ENCODE data around the gene TERT.
A peak's percentile ranks its signal among the peaks of the same experiment; 100 is the strongest.

The TERT gene

GRCh38 chr5:1298723-1299510 lies 4.0 kb upstream of the TERT start:
- Histone ChIP-seq H3K9me3 (ENCODE audit: control extremely low read depth in 1 of 5, control insufficient read depth in 4 of 5, insufficient read depth in 2 of 5, low read depth in 1 of 5, low read length in 4 of 5) (peaks cover 0 to 2% (median 0%) of the 10 kb centered on the region in 5 experiments), H3K27me3 (replicated peaks in 2 of 5; ENCODE audit: control insufficient read depth in 4 of 5, insufficient read depth in 5 of 5, low read length in 4 of 5) (peaks cover 0 to 63% (median 16%) of the 10 kb centered on the region in 5 experiments), H3K4me3 (ENCODE audit: control insufficient read depth in 1 of 7, extremely low read depth in 1 of 7, insufficient read depth in 4 of 7, low read depth in 2 of 7, low read length in 6 of 7) (no peak overlapping the region), H3K4me1 (ENCODE audit: control extremely low read depth in 1 of 4, control insufficient read depth in 4 of 4, insufficient read depth in 4 of 4, low read length in 3 of 4) (peaks cover 0 to 18% (median 11%) of the 10 kb centered on the region in 4 experiments), H3K27ac (ENCODE audit: insufficient read depth in 1 of 2, low read depth in 1 of 2, low read length in 2 of 2, poor library complexity in 1 of 2, severe bottlenecking in 2 of 2) (no peak overlapping the region), H3K36me3 (ENCODE audit: control insufficient read depth in 4 of 4, insufficient read depth in 4 of 4, low read length in 3 of 4) (no peaks in the 10 kb centered on the region)
- ChIA-PET POLR2A (no interaction called here), CTCF (no interaction called here)
- whole genome bisulfite sequencing (ENCODE audit: insufficient coverage), result 89% methylated on average over 26 of the region's 33 CpGs
- DNase-seq, result no peak

GRCh38 chr5:1298067-1298551 lies 3.2 kb upstream of the TERT start:
- Histone ChIP-seq H3K9me3 (ENCODE audit: control extremely low read depth in 1 of 5, control insufficient read depth in 4 of 5, insufficient read depth in 2 of 5, low read depth in 1 of 5, low read length in 4 of 5) (peaks cover 0 to 1% (median 0%) of the 10 kb centered on the region in 5 experiments), H3K4me3 (ENCODE audit: control insufficient read depth in 1 of 7, extremely low read depth in 1 of 7, insufficient read depth in 4 of 7, low read depth in 2 of 7, low read length in 6 of 7) (no peak overlapping the region), H3K27me3 (replicated peaks in 2 of 5; ENCODE audit: control insufficient read depth in 4 of 5, insufficient read depth in 5 of 5, low read length in 4 of 5) (peaks cover 0 to 68% (median 16%) of the 10 kb centered on the region in 5 experiments), H3K36me3 (ENCODE audit: control insufficient read depth in 4 of 4, insufficient read depth in 4 of 4, low read length in 3 of 4) (no peaks in the 10 kb centered on the region), H3K4me1 (ENCODE audit: control extremely low read depth in 1 of 4, control insufficient read depth in 4 of 4, insufficient read depth in 4 of 4, low read length in 3 of 4) (peaks cover 0 to 18% (median 12%) of the 10 kb centered on the region in 4 experiments), H3K27ac (ENCODE audit: insufficient read depth in 1 of 2, low read depth in 1 of 2, low read length in 2 of 2, poor library complexity in 1 of 2, severe bottlenecking in 2 of 2) (no peak overlapping the region)
- POLR2A ChIA-PET, result no interaction called here
- CTCF ChIA-PET, result no interaction called here
- 91% methylated on average over 16 of the region's 19 CpGs for WGBS (ENCODE audit: insufficient coverage)
- DNase-seq, result no peak

- peaks cover 0 to 18% (median 12%) of the 10 kb centered on the region in 4 experiments for H3K4me1 ChIP-seq (ENCODE audit: control extremely low read depth in 1 of 4, control insufficient read depth in 4 of 4, insufficient read depth in 4 of 4, low read length in 3 of 4)
- 70% methylated on average over 3 of the region's 4 CpGs for WGBS (ENCODE audit: insufficient coverage)
- H3K27me3 ChIP-seq (replicated peaks in 2 of 5; ENCODE audit: control insufficient read depth in 4 of 5, insufficient read depth in 5 of 5, low read length in 4 of 5), result peaks cover 0 to 70% (median 16%) of the 10 kb centered on the region in 5 experiments
- ChIA-PET CTCF (no interaction called here), POLR2A (no interaction called here)
- H3K4me3 ChIP-seq (ENCODE audit: control insufficient read depth in 1 of 7, extremely low read depth in 1 of 7, insufficient read depth in 4 of 7, low read depth in 2 of 7, low read length in 6 of 7), result no peak overlapping the region
- no peak overlapping the region for H3K27ac ChIP-seq (ENCODE audit: insufficient read depth in 1 of 2, low read depth in 1 of 2, low read length in 2 of 2, poor library complexity in 1 of 2, severe bottlenecking in 2 of 2)
- no peaks in the 10 kb centered on the region for H3K36me3 ChIP-seq (ENCODE audit: control insufficient read depth in 4 of 4, insufficient read depth in 4 of 4, low read length in 3 of 4)
- DNase-seq, result peak in 1 of 3 donors; percentile 6
- no peaks in the 10 kb centered on the region for H3K9me3 ChIP-seq (ENCODE audit: control extremely low read depth in 1 of 5, control insufficient read depth in 4 of 5, insufficient read depth in 2 of 5, low read depth in 1 of 5, low read length in 4 of 5)
Observed at GRCh38 chr5:1297243-1297642, 2.4 kb upstream of the TERT start.

- Histone ChIP-seq H3K9me3 (ENCODE audit: control extremely low read depth in 1 of 5, control insufficient read depth in 4 of 5, insufficient read depth in 2 of 5, low read depth in 1 of 5, low read length in 4 of 5) (no peaks in the 10 kb centered on the region), H3K36me3 (ENCODE audit: control insufficient read depth in 4 of 4, insufficient read depth in 4 of 4, low read length in 3 of 4) (no peaks in the 10 kb centered on the region), H3K4me3 (ENCODE audit: control insufficient read depth in 1 of 7, extremely low read depth in 1 of 7, insufficient read depth in 4 of 7, low read depth in 2 of 7, low read length in 6 of 7) (peak overlapping the region in 4 of 7 experiments; percentile 48 to 57 (median 54)), H3K27ac (ENCODE audit: insufficient read depth in 1 of 2, low read depth in 1 of 2, low read length in 2 of 2, poor library complexity in 1 of 2, severe bottlenecking in 2 of 2) (no peak overlapping the region), H3K27me3 (replicated peaks in 2 of 5; ENCODE audit: control insufficient read depth in 4 of 5, insufficient read depth in 5 of 5, low read length in 4 of 5) (peaks cover 0 to 69% (median 11%) of the 10 kb centered on the region in 5 experiments), H3K4me1 (ENCODE audit: control extremely low read depth in 1 of 4, control insufficient read depth in 4 of 4, insufficient read depth in 4 of 4, low read length in 3 of 4) (peaks cover 0 to 18% (median 12%) of the 10 kb centered on the region in 4 experiments)
- 68% methylated on average over 15 of the region's 22 CpGs for WGBS (ENCODE audit: insufficient coverage)
- POLR2A ChIA-PET, result no interaction called here
- CTCF ChIA-PET, result no interaction called here
- DNase-seq, result no peak
Observed at GRCh38 chr5:1295650-1296037, 776 bp upstream of the TERT start.

GRCh38 chr5:1294206-1294834 lies 548 bp downstream of the TERT start:
- 35% methylated on average over 59 of the region's 69 CpGs for WGBS (ENCODE audit: insufficient coverage)
- H3K27me3 ChIP-seq (replicated peaks in 2 of 5; ENCODE audit: control insufficient read depth in 4 of 5, insufficient read depth in 5 of 5, low read length in 4 of 5), result peaks cover 0 to 59% (median 10%) of the 10 kb centered on the region in 5 experiments
- H3K4me3 ChIP-seq (ENCODE audit: control insufficient read depth in 1 of 7, extremely low read depth in 1 of 7, insufficient read depth in 4 of 7, low read depth in 2 of 7, low read length in 6 of 7), result peak overlapping the region in 5 of 7 experiments; percentile 47 to 57 (median 54)
- peaks cover 0 to 18% (median 12%) of the 10 kb centered on the region in 4 experiments for H3K4me1 ChIP-seq (ENCODE audit: control extremely low read depth in 1 of 4, control insufficient read depth in 4 of 4, insufficient read depth in 4 of 4, low read length in 3 of 4)
- H3K9me3 ChIP-seq (ENCODE audit: control extremely low read depth in 1 of 5, control insufficient read depth in 4 of 5, insufficient read depth in 2 of 5, low read depth in 1 of 5, low read length in 4 of 5), result no peaks in the 10 kb centered on the region
- no peaks in the 10 kb centered on the region for H3K36me3 ChIP-seq (ENCODE audit: control insufficient read depth in 4 of 4, insufficient read depth in 4 of 4, low read length in 3 of 4)
- ChIA-PET POLR2A (no interaction called here), CTCF (interaction anchor here (1.0 kb wide), 1 partner anchor 348 kb away, joined by 4 read pairs; no protein-coding TSS in a partner anchor)
- peak in 1 of 3 donors; percentile 18 for DNase-seq
- H3K27ac ChIP-seq (ENCODE audit: insufficient read depth in 1 of 2, low read depth in 1 of 2, low read length in 2 of 2, poor library complexity in 1 of 2, severe bottlenecking in 2 of 2), result no peak overlapping the region

GRCh38 chr5:1293416-1294205 lies 1.3 kb downstream of the TERT start:
- peaks cover 0 to 3% (median 0%) of the 10 kb centered on the region in 5 experiments for H3K9me3 ChIP-seq (ENCODE audit: control extremely low read depth in 1 of 5, control insufficient read depth in 4 of 5, insufficient read depth in 2 of 5, low read depth in 1 of 5, low read length in 4 of 5)
- 94% methylated on average over 49 of the region's 60 CpGs for WGBS (ENCODE audit: insufficient coverage)
- ChIA-PET CTCF (interaction anchor here (1.0 kb wide), 1 partner anchor 349 kb away, joined by 4 read pairs; no protein-coding TSS in a partner anchor), POLR2A (no interaction called here)
- H3K4me3 ChIP-seq (ENCODE audit: control insufficient read depth in 1 of 7, extremely low read depth in 1 of 7, insufficient read depth in 4 of 7, low read depth in 2 of 7, low read length in 6 of 7), result no peak overlapping the region
- H3K27me3 ChIP-seq (replicated peaks in 2 of 5; ENCODE audit: control insufficient read depth in 4 of 5, insufficient read depth in 5 of 5, low read length in 4 of 5), result peaks cover 0 to 56% (median 10%) of the 10 kb centered on the region in 5 experiments
- no peak overlapping the region for H3K27ac ChIP-seq (ENCODE audit: insufficient read depth in 1 of 2, low read depth in 1 of 2, low read length in 2 of 2, poor library complexity in 1 of 2, severe bottlenecking in 2 of 2)
- DNase-seq, result no peak
- peaks cover 0 to 2% (median 0%) of the 10 kb centered on the region in 4 experiments for H3K36me3 ChIP-seq (ENCODE audit: control insufficient read depth in 4 of 4, insufficient read depth in 4 of 4, low read length in 3 of 4)
- peaks cover 0 to 15% (median 12%) of the 10 kb centered on the region in 4 experiments for H3K4me1 ChIP-seq (ENCODE audit: control extremely low read depth in 1 of 4, control insufficient read depth in 4 of 4, insufficient read depth in 4 of 4, low read length in 3 of 4)
